ENCODE results near the gene FBXO28. TPM values are rescaled to one million over a fixed set of nuclear protein-coding genes. Genes with fewer than 3 reads are reported as not detected.

FBXO28 gene
- total and polyA plus RNA-seq, 2 donors (not counting 3 experiments of a cell fraction or from before 2014, with no cell fraction given), result 8.9 to 32.6 TPM

DNA sequence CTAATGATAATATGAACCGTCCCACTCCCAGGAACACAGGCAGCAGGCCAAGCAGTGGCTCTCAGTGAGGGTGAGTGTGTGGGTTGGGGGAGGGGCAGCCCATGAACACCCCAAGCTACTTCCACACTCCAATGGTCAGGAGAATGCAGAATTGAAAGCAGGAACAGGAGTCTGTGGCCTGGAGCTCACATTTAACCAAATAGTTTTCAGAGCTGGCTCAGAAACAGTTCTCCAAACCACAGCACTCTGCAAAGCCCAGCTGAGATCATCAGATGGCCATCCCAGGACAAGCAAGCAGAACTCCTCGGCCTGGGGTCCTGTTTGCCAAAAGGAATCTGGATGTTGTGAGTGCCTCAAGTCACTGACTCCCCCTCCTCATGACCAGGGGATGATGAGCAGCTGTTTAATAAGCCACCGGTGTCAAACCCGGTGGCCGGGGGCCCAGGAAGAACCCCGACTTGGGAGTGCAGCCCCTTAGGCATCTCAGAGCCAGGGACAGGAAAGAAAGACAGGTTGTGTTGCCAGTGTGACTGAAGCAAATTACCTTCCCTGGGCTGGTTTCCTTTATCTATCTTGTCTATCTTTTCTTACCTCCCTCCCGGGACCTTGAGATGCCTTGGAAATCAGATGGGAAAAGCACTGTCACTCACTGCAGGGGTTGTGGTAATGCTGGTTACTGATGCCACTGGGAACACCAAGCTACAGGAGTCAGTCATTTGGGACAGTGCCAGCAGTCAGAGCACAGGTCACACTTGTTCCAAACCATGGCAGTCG lies 89.5 kb downstream of the FBXO28 start:
- Histone ChIP-seq H3K9me1 (replicated peaks; ENCODE audit: control insufficient read depth, extremely low read depth, insufficient read depth, low read length) (no peaks in the 10 kb centered on the region), H3K27ac (ENCODE audit: insufficient read depth, low read depth, low read length) (no peak overlapping the region), H3K9ac (replicated peaks; ENCODE audit: extremely low read depth, insufficient read depth, low read length) (no peak overlapping the region), H3K9me3 (replicated peaks; ENCODE audit: control insufficient read depth, insufficient read depth, low read length) (no peaks in the 10 kb centered on the region), H3K36me3 (ENCODE audit: control insufficient read depth in 2 of 2, extremely low read depth in 1 of 2, insufficient read depth in 2 of 2, low read length in 2 of 2) (no peaks in the 10 kb centered on the region), H3K4me1 (ENCODE audit: control insufficient read depth, extremely low read depth, insufficient read depth, low read length) (peaks cover 16% of the 10 kb centered on the region), H3K4me2 (ENCODE audit: insufficient read depth, low read length) (no peak overlapping the region), H3K79me2 (ENCODE audit: control insufficient read depth, insufficient read depth, low read length) (no peaks in the 10 kb centered on the region), H4K20me1 (replicated peaks; ENCODE audit: control insufficient read depth, extremely low read depth, insufficient read depth, low read length) (no peaks in the 10 kb centered on the region), H2AFZ (ENCODE audit: low read depth, low read length) (no peak overlapping the region), H3K4me3 (replicated peaks in 1 of 3; ENCODE audit: insufficient read depth in 1 of 3, low read depth in 1 of 3, low read length in 3 of 3) (no peak overlapping the region), H3K27me3 (ENCODE audit: control insufficient read depth in 2 of 2, insufficient read depth in 2 of 2, low read length in 2 of 2) (no peaks in the 10 kb centered on the region)
- no peak for DNase-seq (ENCODE audit: low read depth, low spot score)
- dilution Hi-C loops (cut with MboI; ENCODE audit: extremely low pct_ligation_motif_present, low sequenced_read_pairs), result no loop called here
- no peak for TF ChIP-seq EZH2 (IDR thresholded peaks at IDR 0.05; ENCODE audit: borderline replicate concordance, low read depth, low read length, severe bottlenecking)
- TF ChIP-seq POLR2A (IDR thresholded peaks at IDR 0.05; ENCODE audit: low read depth, low read length), result no peak
- TF ChIP-seq FOS (IDR thresholded peaks at IDR 0.05; ENCODE audit: borderline replicate concordance, insufficient read depth, low read length), result no peak
- no peak for TF ChIP-seq MYC (IDR thresholded peaks at IDR 0.05; ENCODE audit: low read depth, low read length)
- TF ChIP-seq, protein P1, sequence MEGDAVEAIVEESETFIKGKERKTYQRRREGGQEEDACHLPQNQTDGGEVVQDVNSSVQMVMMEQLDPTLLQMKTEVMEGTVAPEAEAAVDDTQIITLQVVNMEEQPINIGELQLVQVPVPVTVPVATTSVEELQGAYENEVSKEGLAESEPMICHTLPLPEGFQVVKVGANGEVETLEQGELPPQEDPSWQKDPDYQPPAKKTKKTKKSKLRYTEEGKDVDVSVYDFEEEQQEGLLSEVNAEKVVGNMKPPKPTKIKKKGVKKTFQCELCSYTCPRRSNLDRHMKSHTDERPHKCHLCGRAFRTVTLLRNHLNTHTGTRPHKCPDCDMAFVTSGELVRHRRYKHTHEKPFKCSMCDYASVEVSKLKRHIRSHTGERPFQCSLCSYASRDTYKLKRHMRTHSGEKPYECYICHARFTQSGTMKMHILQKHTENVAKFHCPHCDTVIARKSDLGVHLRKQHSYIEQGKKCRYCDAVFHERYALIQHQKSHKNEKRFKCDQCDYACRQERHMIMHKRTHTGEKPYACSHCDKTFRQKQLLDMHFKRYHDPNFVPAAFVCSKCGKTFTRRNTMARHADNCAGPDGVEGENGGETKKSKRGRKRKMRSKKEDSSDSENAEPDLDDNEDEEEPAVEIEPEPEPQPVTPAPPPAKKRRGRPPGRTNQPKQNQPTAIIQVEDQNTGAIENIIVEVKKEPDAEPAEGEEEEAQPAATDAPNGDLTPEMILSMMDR (IDR thresholded peaks at IDR 0.05; ENCODE audit: extremely low read depth in 1 of 2, insufficient read depth in 1 of 2, low read depth in 1 of 2, low read length in 2 of 2), result no peak
- TF ChIP-seq JUN (IDR thresholded peaks at IDR 0.05; ENCODE audit: borderline replicate concordance, insufficient read depth, insufficient read length, low read depth), result no peak
- TF ChIP-seq POLR2AphosphoS5 (IDR thresholded peaks at IDR 0.05; ENCODE audit: insufficient read depth, low read depth, low read length), result no peak
- no peak for TF ChIP-seq GATA2 (IDR thresholded peaks at IDR 0.05; ENCODE audit: insufficient read depth, insufficient read length, low read depth, low read length)
- TF ChIP-seq, protein P2, sequence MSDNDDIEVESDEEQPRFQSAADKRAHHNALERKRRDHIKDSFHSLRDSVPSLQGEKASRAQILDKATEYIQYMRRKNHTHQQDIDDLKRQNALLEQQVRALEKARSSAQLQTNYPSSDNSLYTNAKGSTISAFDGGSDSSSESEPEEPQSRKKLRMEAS (IDR thresholded peaks at IDR 0.05; ENCODE audit: insufficient read depth, insufficient read length), result no peak
- ChIA-PET CTCF (interaction anchor here (1.0 to 1.6 kb wide), 3 partner anchors 9 to 51 kb away, joined by 4 to 7 read pairs (median 5); no protein-coding TSS in a partner anchor), POLR2A (no interaction called here)
- FAIRE-seq, result no peak
- no TSS peak for BruUV-seq (replicated peaks)
- intact Hi-C loops (cut with micrococcal nuclease), result loop anchor here (2.0 kb wide), 1 partner anchor 21 kb away; the partner anchor contains the start of gene DEGS1

Data from endothelial cell of umbilical vein (primary cell).